Effector CD4-positive, alpha-beta T cell (primary cell): ENCODE results near the gene CCDC91.

Experiments used
- DNase-seq: peaks from one replicate; pipeline ENCODE4 v3.0.0-alpha.2; 2020
- total RNA-seq: gene quantifications from one replicate; lab custom pipeline; 2026; lab: John Stamatoyannopoulos, UW

Gene CCDC91
- 76.9 reads per million, percentile 77 among the genes with 10 or more reads in this experiment for total RNA-seq

GRCh38 chr12:28190321-28191050 lies at the start of gene CCDC91:
Gene CCDC91 (plus strand): TSS chr12:28190456. CDS start chr12:28257216, 66,760 bp downstream.
- peak; percentile 89 for DNase-seq

- no peak for DNase-seq
Measured at GRCh38 chr12:28144059-28144458, 46.2 kb upstream of the CCDC91 start.

- no peak for DNase-seq
Measured at GRCh38 chr12:28144532-28144931, 45.7 kb upstream of the CCDC91 start.

GRCh38 chr12:28145216-28145615 lies 45.0 kb upstream of the CCDC91 start:
- DNase-seq = no peak

GRCh38 chr12:28149279-28149678 lies 41.0 kb upstream of the CCDC91 start:
- DNase-seq = no peak

GRCh38 chr12:28156362-28156761 lies 33.9 kb upstream of the CCDC91 start:
- no peak for DNase-seq

- no peak for DNase-seq
Measured at GRCh38 chr12:28156804-28157203, 33.5 kb upstream of the CCDC91 start.

GRCh38 chr12:28158353-28158752 lies 31.9 kb upstream of the CCDC91 start:
- no peak for DNase-seq

- no peak for DNase-seq
Measured at GRCh38 chr12:28159688-28160087, 30.6 kb upstream of the CCDC91 start.

- DNase-seq = no peak
Measured at GRCh38 chr12:28161697-28162096, 28.6 kb upstream of the CCDC91 start.

- no peak for DNase-seq
Measured at GRCh38 chr12:28162697-28163096, 27.6 kb upstream of the CCDC91 start.

GRCh38 chr12:28164644-28165275 lies 25.5 kb upstream of the CCDC91 start:
- no peak for DNase-seq

- DNase-seq = no peak
Measured at GRCh38 chr12:28167981-28168485, 22.2 kb upstream of the CCDC91 start.

- no peak for DNase-seq
Measured at GRCh38 chr12:28171356-28172060, 18.7 kb upstream of the CCDC91 start.

GRCh38 chr12:28172434-28173030 lies 17.7 kb upstream of the CCDC91 start:
- DNase-seq = no peak

GRCh38 chr12:28173440-28173839 lies 16.8 kb upstream of the CCDC91 start:
- DNase-seq = no peak

GRCh38 chr12:28175098-28175589 lies 15.1 kb upstream of the CCDC91 start:
- no peak for DNase-seq

- no peak for DNase-seq
Measured at GRCh38 chr12:28176295-28176694, 14.0 kb upstream of the CCDC91 start.

GRCh38 chr12:28177461-28177860 lies 12.8 kb upstream of the CCDC91 start:
- no peak for DNase-seq

GRCh38 chr12:28177905-28178304 lies 12.4 kb upstream of the CCDC91 start:
- DNase-seq = no peak

GRCh38 chr12:28178775-28179174 lies 11.5 kb upstream of the CCDC91 start:
- DNase-seq = no peak

GRCh38 chr12:28180786-28181185 lies 9.5 kb upstream of the CCDC91 start:
- DNase-seq = no peak

- DNase-seq = no peak
Measured at GRCh38 chr12:28184375-28184774, 5.9 kb upstream of the CCDC91 start.
